Daoy (cell line): ENCODE results near the gene TMEM88. TPM values are rescaled to one million over a fixed set of nuclear protein-coding genes. Genes with fewer than 3 reads are reported as not detected.
A peak's percentile ranks its signal among the peaks of the same experiment; 100 is the strongest.

Experiments used
- DNase-seq: peaks from one replicate; pipeline ENCODE4 v3.0.0-alpha.2; 2015; ENCODE audit warnings: low read depth
- total RNA-seq: library from RNA; depleted of rRNA; stranded (reverse); fragments of >200 nt; shearing (Covaris generic); gene quantifications from 2 replicates; pipeline ENCODE4 v1.2.3, GENCODE V29; 2014

The TMEM88 gene
- total RNA-seq, 1 experiment from 2014 or later = 0.46 TPM

DNA sequence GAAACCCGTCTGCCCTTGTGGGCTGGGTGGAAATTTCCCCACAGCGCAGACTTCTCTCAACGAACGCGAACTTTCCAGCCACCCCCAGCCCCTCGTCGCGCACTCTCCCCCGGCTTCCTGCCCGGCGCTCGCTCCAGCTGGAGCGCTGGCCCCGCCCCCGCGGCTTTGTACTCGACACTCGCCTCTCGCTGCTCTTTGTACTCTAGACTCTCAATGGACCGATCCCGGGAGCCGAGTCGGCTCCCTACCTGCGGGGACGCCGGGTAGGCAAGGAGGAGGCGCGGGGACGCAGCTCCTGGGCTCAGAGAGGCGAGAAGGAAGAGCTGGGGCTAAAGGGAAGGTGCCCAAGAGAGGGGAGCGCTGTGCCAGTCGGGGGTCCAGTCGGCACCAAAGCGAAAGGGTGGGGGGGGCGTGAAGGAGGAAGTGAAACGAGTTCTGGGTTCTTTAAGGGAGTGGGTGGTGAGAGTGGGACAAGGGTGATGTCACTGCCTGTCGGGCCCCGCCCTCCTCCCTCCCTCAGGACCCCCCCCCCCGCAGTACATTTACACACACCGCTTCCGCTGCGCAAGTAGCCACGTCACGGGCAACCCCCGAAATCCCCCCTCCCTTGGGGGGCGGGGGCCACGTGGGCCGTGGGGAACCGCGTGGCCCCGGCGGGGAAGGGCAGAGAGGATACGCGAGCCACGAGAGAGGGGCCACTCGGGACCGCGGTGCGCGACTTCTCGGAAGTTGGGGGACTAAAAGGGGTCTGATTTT lies 11.2 kb upstream of the TMEM88 start:
- peak; percentile 86 for DNase-seq

DNA sequence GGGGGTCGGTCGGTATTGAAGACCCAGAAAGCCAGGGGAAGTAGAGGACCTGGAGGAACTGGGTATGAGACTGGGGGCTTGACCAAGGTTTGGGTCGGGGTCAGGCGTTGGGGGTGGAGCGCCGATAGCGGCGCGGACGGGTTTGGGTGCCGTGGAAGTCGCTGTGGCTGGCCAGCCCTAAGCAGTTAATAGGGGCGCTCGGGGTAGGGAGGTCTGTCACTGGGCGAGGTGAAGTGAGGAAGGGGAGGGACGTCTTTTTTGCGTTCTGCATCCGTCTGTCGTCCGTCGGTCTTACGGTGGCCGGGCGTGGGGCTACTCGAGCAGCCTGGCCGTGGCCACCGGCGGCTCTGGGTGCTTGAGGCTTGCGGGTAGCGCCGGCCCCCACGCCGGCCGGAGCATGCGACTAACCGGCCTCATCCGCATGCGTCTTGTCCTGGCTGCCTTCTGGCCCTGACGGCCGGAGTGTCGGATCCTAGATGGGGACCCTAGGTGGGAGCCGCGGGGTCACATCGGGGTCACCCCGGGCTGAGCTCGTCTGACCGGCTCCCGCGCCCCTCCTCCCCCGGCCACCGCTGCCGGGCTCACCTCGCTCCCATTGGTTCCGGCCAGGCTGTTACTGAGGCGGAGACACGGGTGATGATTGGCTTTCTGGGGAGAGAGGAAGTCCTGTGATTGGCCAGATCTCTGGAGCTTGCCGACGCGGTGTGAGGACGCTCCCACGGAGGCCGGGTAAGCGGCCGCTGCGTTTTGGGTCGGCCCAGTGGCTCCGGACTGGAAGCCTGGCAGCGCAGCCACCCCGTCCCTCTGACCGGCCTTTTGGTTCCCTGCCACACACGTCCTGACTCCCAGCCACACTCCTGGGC lies 10.3 kb upstream of the TMEM88 start:
- peak; percentile 94 for DNase-seq

DNA sequence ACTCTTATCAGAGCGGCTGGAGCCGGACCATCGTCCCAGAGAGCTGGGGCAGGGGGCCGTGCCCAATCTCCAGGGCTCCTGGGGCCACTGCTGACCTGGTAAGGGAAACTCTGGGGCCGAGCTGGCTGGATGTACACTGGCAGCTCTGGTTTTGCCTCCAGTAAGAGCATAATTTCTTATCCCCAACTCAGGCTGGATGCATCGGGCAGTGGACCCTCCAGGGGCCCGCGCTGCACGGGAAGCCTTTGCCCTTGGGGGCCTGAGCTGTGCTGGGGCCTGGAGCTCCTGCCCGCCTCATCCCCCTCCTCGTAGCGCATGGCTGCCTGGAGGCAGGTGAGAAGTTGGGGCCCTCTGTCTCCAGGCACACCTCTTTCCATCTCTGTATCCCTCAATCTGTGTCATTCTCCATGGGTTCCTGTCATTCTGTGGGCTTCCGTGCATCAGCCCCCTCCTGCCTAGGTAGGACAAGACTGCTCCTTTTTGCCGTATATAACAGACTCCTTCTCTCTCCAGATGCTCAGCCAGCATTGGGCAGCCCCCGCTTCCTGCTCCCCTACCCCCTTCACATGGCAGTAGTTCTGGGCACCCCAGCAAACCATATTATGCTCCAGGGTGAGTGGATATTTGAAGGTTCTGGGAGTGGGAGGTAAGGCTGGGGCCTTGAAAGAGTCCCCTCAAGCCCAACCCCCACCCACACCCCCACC lies 9.4 kb upstream of the TMEM88 start:
- DNase-seq = no peak

DNA sequence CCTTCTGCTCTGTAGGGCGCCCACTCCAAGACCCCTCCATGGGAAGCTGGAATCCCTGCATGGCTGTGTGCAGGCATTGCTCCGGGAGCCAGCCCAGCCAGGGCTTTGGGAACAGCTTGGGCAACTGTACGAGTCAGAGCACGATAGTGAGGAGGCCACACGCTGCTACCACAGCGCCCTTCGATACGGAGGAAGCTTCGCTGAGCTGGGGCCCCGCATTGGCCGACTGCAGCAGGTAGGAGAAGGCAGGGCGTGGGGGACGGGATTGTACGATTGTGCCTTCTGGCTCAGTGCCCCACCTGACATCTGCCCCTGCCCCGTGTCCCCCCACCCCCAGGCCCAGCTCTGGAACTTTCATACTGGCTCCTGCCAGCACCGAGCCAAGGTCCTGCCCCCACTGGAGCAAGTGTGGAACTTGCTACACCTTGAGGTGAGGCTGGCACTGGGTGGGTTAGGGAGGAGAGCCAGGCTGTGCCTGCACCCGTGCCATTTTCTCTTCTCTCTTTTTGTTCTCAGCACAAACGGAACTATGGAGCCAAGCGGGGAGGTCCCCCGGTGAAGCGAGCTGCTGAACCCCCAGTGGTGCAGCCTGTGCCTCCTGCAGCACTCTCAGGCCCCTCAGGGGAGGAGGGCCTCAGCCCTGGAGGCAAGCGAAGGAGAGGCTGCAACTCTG lies 8.7 kb upstream of the TMEM88 start:
- no peak for DNase-seq

DNA sequence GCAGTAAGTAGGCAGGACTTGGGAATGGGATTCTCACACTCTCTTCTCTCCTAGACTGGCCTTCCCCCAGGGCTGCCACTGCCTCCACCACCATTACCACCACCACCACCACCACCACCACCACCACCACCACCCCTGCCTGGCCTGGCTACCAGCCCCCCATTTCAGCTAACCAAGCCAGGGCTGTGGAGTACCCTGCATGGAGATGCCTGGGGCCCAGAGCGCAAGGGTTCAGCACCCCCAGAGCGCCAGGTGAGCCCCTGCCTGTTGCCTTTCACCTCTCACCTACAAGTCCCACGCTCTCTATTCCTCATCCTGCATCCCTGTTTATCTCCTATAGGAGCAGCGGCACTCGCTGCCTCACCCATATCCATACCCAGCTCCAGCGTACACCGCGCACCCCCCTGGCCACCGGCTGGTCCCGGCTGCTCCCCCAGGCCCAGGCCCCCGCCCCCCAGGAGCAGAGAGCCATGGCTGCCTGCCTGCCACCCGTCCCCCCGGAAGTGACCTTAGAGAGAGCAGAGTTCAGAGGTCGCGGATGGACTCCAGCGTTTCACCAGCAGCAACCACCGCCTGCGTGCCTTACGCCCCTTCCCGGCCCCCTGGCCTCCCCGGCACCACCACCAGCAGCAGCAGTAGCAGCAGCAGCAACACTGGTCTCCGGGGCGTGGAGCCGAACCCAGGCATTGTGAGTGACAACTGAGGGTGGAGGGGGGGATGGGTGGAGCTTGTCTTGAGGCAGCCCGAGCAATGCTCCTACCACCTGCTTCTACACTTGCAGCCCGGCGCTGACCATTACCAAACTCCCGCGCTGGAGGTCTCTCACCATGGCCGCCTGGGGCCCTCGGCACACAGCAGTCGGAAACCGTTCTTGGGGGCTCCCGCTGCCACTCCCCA lies 7.9 kb upstream of the TMEM88 start:
- DNase-seq = no peak

DNA sequence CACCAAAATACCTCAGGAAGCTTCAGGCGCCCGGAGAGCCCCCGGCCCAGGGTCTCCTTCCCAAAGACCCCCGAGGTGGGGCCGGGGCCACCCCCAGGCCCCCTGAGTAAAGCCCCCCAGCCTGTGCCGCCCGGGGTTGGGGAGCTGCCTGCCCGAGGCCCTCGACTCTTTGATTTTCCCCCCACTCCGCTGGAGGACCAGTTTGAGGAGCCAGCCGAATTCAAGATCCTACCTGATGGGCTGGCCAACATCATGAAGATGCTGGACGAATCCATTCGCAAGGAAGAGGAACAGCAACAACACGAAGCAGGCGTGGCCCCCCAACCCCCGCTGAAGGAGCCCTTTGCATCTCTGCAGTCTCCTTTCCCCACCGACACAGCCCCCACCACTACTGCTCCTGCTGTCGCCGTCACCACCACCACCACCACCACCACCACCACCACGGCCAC lies 6.7 kb upstream of the TMEM88 start:
- no peak for DNase-seq

DNA sequence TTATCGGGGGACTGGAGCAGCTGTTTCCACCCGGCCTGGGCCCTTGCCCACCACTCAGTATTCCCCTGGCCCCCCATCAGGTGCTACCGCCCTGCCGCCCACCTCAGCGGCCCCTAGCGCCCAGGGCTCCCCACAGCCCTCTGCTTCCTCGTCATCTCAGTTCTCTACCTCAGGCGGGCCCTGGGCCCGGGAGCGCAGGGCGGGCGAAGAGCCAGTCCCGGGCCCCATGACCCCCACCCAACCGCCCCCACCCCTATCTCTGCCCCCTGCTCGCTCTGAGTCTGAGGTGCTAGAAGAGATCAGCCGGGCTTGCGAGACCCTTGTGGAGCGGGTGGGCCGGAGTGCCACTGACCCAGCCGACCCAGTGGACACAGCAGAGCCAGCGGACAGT lies 6.1 kb upstream of the TMEM88 start:
- DNase-seq = no peak

DNA sequence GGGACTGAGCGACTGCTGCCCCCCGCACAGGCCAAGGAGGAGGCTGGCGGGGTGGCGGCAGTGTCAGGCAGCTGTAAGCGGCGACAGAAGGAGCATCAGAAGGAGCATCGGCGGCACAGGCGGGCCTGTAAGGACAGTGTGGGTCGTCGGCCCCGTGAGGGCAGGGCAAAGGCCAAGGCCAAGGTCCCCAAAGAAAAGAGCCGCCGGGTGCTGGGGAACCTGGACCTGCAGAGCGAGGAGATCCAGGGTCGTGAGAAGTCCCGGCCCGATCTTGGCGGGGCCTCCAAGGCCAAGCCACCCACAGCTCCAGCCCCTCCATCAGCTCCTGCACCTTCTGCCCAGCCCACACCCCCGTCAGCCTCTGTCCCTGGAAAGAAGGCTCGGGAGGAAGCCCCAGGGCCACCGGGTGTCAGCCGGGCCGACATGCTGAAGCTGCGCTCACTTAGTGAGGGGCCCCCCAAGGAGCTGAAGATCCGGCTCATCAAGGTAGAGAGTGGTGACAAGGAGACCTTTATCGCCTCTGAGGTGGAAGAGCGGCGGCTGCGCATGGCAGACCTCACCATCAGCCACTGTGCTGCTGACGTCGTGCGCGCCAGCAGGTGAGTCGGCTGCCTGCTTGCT lies 5.6 kb upstream of the TMEM88 start:
- no peak for DNase-seq

DNA sequence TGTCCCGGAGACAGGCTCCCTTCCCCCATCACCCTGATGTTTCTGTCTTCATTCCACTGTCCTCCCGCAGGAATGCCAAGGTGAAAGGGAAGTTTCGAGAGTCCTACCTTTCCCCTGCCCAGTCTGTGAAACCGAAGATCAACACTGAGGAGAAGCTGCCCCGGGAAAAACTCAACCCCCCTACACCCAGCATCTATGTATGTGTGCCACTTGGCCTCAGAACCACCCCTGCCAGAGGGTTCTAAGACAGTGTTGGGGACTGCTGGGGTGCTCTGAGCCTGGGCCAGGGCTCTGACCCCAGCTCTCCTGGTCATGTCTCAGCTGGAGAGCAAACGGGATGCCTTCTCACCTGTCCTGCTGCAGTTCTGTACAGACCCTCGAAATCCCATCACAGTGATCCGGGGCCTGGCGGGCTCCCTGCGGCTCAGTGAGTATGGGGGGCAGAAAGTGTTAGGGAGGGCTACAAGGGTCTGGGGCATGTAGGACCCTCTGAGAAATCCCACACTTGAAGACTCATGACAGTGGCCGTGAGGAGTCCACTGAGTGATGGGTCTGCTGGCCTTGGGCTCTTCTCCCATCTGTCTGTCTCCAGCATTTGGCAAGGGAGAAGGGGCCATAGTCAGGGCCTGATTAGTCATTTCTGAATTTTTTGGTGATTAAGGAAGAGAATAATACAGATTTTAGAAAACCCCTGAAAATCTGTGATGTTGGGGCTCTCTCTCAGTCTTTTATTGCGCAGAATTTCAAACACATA lies 4.9 kb upstream of the TMEM88 start:
- DNase-seq = no peak

DNA sequence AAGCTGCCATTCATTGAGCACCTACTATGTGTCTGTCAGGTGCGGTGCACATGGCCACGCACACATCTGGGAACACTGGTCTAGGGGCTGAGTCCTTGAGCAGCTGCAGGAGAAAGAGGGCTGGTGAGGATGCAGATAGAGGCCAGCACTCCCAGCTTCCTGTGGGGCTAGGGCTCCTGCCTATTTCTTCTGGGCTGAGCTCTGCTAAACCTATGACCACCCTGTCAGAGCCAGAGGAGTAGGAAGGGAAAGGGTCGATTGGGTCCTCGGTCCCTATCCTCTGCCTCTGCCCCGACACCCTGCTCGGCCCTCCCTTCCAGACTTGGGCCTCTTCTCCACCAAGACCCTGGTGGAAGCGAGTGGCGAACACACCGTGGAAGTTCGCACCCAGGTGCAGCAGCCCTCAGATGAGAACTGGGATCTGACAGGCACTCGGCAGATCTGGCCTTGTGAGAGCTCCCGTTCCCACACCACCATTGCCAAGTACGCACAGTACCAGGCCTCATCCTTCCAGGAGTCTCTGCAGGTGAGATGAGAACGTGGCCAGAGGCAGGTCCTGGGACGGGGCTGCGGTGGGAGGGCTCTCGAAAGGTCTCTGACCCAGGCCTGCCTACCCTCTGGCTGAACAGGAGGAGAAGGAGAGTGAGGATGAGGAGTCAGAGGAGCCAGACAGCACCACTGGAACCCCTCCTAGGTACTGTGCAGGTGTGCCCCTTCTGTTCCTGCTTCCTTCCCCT lies 4.0 kb upstream of the TMEM88 start:
- no peak for DNase-seq

DNA sequence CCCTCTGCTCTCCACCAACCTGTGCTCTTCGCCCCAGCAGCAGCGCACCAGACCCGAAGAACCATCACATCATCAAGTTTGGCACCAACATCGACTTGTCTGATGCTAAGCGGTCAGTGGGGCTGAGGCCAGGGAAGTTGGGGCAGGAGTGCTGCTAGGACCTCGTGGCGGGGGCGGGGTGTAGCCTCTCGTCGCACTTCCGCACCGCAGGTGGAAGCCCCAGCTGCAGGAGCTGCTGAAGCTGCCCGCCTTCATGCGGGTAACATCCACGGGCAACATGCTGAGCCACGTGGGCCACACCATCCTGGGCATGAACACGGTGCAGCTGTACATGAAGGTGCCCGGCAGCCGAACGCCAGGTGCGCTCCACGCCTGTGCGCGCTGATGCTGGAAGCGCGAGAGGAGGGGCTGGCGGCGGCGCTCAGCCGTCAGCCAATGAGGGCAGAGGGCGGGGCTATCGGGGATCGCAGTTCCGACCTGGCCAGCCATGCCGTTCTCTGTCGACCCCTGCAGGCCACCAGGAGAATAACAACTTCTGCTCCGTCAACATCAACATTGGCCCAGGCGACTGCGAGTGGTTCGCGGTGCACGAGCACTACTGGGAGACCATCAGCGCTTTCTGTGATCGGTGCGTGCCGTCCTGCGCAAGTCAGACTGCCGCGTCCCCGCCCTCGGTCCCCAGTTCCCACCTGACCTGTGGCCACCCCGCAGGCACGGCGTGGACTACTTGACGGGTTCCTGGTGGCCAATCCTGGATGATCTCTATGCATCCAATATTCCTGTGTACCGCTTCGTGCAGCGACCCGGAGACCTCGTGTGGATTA lies 3.2 kb upstream of the TMEM88 start:
- peak; percentile 84 for DNase-seq

DNA sequence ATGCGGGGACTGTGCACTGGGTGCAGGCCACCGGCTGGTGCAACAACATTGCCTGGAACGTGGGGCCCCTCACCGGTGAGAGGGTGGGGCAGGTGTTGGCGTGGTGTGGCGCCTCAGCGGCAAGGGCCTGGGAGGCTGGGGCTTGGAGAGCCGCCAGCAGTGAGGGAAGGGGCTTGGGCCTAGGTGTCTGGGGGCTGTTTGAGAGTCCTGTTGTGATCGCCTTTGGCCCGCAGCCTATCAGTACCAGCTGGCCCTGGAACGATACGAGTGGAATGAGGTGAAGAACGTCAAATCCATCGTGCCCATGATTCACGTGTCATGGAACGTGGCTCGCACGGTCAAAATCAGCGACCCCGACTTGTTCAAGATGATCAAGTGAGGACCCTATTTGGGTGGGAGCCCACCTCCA lies 2.6 kb upstream of the TMEM88 start:
- DNase-seq = no peak

DNA sequence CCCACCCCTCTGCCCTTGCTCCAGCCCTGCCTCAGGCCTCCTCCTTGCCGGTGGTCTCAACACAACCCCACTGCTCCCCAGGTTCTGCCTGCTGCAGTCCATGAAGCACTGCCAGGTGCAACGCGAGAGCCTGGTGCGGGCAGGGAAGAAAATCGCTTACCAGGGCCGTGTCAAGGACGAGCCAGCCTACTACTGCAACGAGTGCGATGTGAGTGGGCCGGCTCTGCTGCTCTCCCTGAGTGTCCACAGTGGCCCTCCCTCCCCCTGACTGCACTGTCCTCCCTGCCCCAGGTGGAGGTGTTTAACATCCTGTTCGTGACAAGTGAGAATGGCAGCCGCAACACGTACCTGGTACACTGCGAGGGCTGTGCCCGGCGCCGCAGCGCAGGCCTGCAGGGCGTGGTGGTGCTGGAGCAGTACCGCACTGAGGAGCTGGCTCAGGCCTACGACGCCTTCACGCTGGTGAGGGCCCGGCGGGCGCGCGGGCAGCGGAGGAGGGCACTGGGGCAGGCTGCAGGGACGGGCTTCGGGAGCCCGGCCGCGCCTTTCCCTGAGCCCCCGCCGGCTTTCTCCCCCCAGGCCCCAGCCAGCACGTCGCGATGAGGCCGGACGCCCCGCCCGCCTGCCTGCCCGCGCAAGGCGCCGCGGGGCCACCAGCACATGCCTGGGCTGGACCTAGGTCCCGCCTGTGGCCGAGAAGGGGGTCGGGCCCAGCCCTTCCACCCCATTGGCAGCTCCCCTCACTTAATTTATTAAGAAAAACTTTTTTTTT lies 1.8 kb upstream of the TMEM88 start:
- DNase-seq = no peak

DNA sequence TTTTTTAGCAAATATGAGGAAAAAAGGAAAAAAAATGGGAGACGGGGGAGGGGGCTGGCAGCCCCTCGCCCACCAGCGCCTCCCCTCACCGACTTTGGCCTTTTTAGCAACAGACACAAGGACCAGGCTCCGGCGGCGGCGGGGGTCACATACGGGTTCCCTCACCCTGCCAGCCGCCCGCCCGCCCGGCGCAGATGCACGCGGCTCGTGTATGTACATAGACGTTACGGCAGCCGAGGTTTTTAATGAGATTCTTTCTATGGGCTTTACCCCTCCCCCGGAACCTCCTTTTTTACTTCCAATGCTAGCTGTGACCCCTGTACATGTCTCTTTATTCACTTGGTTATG lies 1.2 kb upstream of the TMEM88 start:
- DNase-seq = no peak

DNA sequence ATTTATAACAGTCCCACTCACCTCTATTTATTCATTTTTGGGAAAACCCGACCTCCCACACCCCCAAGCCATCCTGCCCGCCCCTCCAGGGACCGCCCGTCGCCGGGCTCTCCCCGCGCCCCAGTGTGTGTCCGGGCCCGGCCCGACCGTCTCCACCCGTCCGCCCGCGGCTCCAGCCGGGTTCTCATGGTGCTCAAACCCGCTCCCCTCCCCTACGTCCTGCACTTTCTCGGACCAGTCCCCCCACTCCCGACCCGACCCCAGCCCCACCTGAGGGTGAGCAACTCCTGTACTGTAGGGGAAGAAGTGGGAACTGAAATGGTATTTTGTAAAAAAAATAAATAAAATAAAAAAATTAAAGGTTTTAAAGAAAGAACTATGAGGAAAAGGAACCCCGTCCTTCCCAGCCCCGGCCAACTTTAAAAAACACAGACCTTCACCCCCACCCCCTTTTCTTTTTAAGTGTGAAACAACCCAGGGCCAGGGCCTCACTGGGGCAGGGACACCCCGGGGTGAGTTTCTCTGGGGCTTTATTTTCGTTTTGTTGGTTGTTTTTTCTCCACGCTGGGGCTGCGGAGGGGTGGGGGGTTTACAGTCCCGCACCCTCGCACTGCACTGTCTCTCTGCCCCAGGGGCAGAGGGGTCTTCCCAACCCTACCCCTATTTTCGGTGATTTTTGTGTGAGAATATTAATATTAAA lies 638 bp upstream of the TMEM88 start:
- no peak for DNase-seq

DNA sequence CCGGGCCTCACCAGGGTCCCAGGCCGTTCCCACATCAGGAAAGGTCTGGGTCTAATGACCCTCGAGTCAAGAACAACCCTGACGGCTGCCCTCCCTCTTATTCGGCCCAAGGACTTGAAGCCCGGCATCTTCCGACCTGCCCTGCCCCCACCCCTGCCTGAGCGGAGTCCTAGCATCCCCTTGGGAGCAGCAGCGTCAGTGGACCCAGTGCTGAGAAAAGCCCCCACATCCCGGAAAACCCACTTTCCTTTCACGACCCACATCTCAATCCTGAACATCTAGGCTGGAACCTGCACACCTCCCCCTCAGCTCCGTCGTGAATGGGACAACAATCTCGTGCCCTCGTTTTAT lies 769 bp downstream of the TMEM88 start:
- no peak for DNase-seq
